SU-DHL-6 (cell line): ENCODE results near the gene TSGA10.

ENCODE experiments used
- CTCF ChIP-seq: fragments of 200-600 bp; sonication (generic); IDR thresholded peaks from one replicate; pipeline ENCODE4 v1.5.1; 2017; ENCODE audit warnings: antibody characterized with exemption, mild to moderate bottlenecking, low read length, moderate library complexity; ENCODE audit not compliant: insufficient read depth, poor library complexity, severe bottlenecking
- EZH2phosphoT487 ChIP-seq: fragments of 200-600 bp; sonication (generic), shearing (Covaris generic); conservative IDR thresholded peaks from 2 replicates; pipeline ENCODE4 v1.6.1; 2018; ENCODE audit warnings: mild to moderate bottlenecking, antibody characterized with exemption, low read length, moderate library complexity, mixed read lengths

GRCh38 chr2:99166218-99166617, 11.5 kb upstream of the TSGA10 start:
- TF ChIP-seq CTCF (no peak), EZH2phosphoT487 (no peak)
